Pancreas (tissue), 10 donors: ENCODE data around the gene BCL2. TPM values are rescaled to one million over a fixed set of nuclear protein-coding genes. Genes with fewer than 3 reads are reported as not detected.

Source experiments
- ATAC-seq, 4 donors: fragments of 200-7000 bp; cut with Tn5 transposase; one replicate each; pipeline versions ENCODE4 v1.8.0 to v1.9.1; 2020; ENCODE audit warnings: mild to moderate bottlenecking in 4 of 4, moderate library complexity in 4 of 4
- DNase-seq, 6 donors: peaks; one replicate each; pipeline ENCODE4 v3.0.0-alpha.2; 2020
- FAIRE-seq: peaks from 2 replicates; lab custom pipeline; 2012; peaks lifted over from hg19 to GRCh38; lab: Jason Lieb, UNC
- H3K27ac ChIP-seq, 4 donors: fragments of 200-600 bp; sonication (generic); 1 replicate in 3 of 4; 2 replicates in 1 of 4; pipeline versions ENCODE4 v1.5.0 to v1.8.0; 2020
- H3K27me3 ChIP-seq, 4 donors: fragments of 200-600 bp; one replicate each; pipeline ENCODE4 v1.8.0; 2021
- H3K36me3 ChIP-seq, 3 donors: fragments of 200-600 bp; sonication (generic) in 1 of 3; one replicate each; pipeline versions ENCODE4 v1.5.0 to v1.8.0; 2020 to 2021
- H3K4me1 ChIP-seq, 3 donors: fragments of 200-600 bp; one replicate each; pipeline ENCODE4 v1.8.0; 2021
- H3K4me3 ChIP-seq, 4 donors: fragments of 200-600 bp; sonication (generic) in 2 of 4; one replicate each; pipeline versions ENCODE4 v1.5.0 to v1.8.0; 2020 to 2021
- H3K9me3 ChIP-seq, 4 donors: fragments of 200-600 bp; one replicate each; pipeline ENCODE4 v1.8.0; 2021
- WGBS, 2 donors: extraction: QIAGEN DNeasy Blood & Tissue Kit; methylation state at CpG; one replicate each; pipeline ENCODE4 v1.1.7; 2013; 5-methylcytosine and 5-hydroxymethylcytosine counted together
- intact Hi-C, 3 donors: fragments of 100-400 bp; cut with DNase I; formaldehyde crosslinking; loops; one replicate each; pipeline versions ENCODE4 v1.11.1 to v1.14.2; 2022
- polyA plus RNA-seq, 2 donors: library from polyadenylated mRNA; stranded (reverse); fragments of 200-250 nt; gene quantifications; one replicate each; pipeline ENCODE4 v1.2.3, GENCODE V29; 2013
- total RNA-seq, 6 donors: library from RNA; stranded (reverse); fragmentation: NEBNext Ultra II Directional in 4 of 6; extraction: Animal tissue kit (Norgen Biotek cat#: 25700) in 4 of 6; gene quantifications; one replicate each; pipeline versions ENCODE4 v1.2.1 to v1.2.4, GENCODE V29; 2021 to 2023
- TF ChIP-seq, protein P1 (sequence below), 4 donors: fragments of 200-600 bp; sonication (generic) in 3 of 4; IDR thresholded peaks; one replicate each; pipeline versions ENCODE4 v1.5.0 to v1.8.0; 2021; ENCODE audit warnings: antibody characterized with exemption in 4 of 4
- donor health status: healthy with polysubstance abuse.
- donor health status: DM: no; HTN: no; CAD: no; lungs with moderate emphysema.
- donor health status: DM: no; HTN: no; CAD: no.
- donor health status: control.
- donor health status: control.
- donor health status: Bipolar disorder and iron deficiency.
- donor health status: DM: yes; HTN: yes; CAD: no.
- donor health status: DM: no; HTN: no; CAD: no.
- donor health status: DM: no; HTN: no; CAD: no.
- donor health status: DM: yes; HTN: yes; CAD: no.

Gene BCL2
- total and polyA plus RNA-seq, 8 donors, result 1.9 to 9.0 (median 4.2) TPM

DNA sequence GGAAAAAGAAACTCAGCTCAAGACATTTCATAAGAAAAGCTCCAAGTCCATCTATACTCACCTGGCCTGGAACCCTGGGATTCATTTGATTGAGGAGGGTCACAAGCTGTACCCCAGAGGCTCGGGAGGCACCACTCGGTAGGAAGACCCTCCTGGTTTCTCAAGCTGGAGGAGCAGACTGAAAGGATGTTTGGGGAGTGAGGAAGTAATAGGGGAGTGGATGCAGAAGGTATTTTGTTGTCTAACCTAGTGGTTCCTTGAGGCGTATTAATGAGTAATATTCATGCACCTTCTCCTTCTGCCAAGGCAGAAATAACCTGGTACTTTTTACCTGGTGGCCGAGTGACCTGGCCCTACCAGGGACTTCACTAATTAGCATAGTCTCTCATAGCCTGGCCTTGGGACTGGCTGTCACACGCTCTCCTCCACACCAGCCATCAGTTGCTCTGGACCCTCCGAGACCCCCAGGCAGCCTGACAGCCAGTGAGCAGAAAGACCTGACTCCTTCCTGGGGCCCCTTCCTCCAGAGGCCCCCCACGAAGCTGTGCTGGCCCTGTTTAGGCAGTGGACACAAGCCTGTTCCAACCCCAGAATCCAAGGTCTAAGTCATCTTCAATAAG lies 161.4 kb downstream of the BCL2 start:
- intact Hi-C loops, result no loop called here
- Histone ChIP-seq H3K36me3 (no peaks in the 10 kb centered on the region), H3K27ac (peak overlapping the region in 2 of 4 donors; percentile 40 to 47), H3K9me3 (no peaks in the 10 kb centered on the region), H3K4me3 (no peak overlapping the region), H3K27me3 (no peaks in the 10 kb centered on the region), H3K4me1 (peaks cover 8 to 13% (median 11%) of the 10 kb centered on the region in 3 donors)
- FAIRE-seq, result no peak
- no peak for ATAC-seq
- 64 to 68% methylated on average over 7 of the region's 7 CpGs for WGBS, 2 donors
- DNase-seq, result no peak
- TF ChIP-seq, protein P1, sequence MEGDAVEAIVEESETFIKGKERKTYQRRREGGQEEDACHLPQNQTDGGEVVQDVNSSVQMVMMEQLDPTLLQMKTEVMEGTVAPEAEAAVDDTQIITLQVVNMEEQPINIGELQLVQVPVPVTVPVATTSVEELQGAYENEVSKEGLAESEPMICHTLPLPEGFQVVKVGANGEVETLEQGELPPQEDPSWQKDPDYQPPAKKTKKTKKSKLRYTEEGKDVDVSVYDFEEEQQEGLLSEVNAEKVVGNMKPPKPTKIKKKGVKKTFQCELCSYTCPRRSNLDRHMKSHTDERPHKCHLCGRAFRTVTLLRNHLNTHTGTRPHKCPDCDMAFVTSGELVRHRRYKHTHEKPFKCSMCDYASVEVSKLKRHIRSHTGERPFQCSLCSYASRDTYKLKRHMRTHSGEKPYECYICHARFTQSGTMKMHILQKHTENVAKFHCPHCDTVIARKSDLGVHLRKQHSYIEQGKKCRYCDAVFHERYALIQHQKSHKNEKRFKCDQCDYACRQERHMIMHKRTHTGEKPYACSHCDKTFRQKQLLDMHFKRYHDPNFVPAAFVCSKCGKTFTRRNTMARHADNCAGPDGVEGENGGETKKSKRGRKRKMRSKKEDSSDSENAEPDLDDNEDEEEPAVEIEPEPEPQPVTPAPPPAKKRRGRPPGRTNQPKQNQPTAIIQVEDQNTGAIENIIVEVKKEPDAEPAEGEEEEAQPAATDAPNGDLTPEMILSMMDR (IDR thresholded peaks at IDR 0.05), result no peak

DNA sequence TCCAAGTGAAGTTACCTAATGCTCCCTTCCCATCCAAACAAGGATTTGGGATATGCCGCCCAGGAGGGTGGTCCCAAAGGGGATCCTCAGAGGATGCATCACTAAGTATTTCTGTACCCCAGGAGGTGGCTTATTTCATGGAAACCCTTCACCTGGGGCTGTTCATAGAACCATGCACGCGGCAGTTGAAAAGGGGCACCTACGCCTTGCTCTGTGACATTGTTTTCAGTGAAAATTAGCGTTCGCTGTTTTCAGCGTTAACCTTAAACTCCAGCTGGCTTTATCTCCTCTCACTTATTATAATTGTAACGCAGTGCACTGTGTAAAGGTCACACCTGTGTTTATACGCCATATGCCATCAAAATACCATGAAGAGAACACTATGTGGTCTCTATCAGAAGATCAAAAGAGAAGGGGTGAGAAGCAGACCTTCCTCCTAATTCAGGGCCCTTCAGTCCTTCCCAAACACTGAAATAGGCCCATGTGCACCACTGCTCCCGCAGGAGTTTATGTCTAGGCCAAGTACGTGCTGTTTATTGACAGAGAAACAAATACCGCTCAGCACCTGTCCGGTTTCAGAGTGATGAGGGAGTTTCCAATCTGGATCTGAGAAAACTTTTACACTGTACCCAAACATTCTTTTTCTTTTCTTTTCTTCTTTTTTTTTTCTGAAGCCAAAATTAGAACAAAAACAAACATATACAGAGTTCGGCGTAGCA lies 162.1 kb downstream of the BCL2 start:
- TF ChIP-seq, protein P1 (IDR thresholded peaks at IDR 0.05), result no peak
- no peaks in the 10 kb centered on the region for H3K36me3 ChIP-seq
- FAIRE-seq (no peak), ATAC-seq (peak in 2 of 4 donors; percentile 38 to 48), DNase-seq (no peak)
- peaks cover 8 to 13% (median 11%) of the 10 kb centered on the region in 3 donors for H3K4me1 ChIP-seq
- 40% methylated on average over 15 of the region's 15 CpGs for WGBS, 2 donors
- no peaks in the 10 kb centered on the region for H3K27me3 ChIP-seq
- peak overlapping the region in 2 of 4 donors; percentile 40 to 47 for H3K27ac ChIP-seq
- no peak overlapping the region for H3K4me3 ChIP-seq
- intact Hi-C loops, result no loop called here
- no peaks in the 10 kb centered on the region for H3K9me3 ChIP-seq

DNA sequence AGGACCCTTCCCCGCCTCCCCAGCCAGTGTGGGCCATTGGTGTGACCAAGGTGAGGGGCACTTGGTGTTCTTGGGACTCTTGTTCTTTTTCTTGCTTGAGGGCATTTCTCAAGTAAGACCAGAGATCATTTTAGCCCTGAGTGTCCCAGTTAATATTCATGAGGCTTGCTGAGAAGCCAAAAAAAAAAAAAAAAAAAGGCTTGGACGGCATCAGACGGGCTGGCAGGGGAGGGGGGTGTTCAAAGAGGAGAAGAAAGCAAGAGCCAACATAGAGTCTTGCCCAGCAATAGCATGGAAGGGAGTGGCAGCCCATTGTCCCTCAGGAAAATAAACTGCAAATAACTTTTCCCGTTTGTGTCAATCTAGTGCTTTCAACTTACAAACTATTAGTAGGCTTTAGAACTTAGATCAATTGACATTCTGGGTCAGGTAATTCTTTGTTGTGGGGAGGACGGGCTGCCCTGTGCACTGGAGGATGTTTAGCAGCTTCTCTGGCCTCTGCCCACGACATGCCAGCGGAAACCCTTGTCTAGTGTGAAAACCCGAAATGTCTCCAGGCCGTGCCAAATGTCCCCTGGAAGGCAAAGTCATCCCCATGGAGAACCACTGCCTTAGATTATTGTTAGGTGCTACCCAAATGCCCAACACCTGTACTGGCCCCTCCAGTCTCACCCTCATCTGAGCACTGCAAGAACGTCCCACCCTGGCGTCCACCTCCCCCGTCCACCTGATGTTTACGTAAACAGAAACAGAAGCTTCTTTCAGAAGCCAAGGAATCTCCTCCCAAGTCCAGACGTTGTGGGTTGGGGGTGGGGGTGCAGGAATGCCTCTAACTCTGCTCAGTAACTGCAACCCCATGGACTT lies 163.4 kb downstream of the BCL2 start:
- H3K4me3 ChIP-seq, result no peak overlapping the region
- no peaks in the 10 kb centered on the region for H3K27me3 ChIP-seq
- DNase-seq, result no peak
- FAIRE-seq, result no peak
- H3K9me3 ChIP-seq, result no peaks in the 10 kb centered on the region
- intact Hi-C loops, result no loop called here
- 78 to 84% methylated on average over 12 to 14 of the region's 14 CpGs for WGBS, 2 donors
- no peak for ATAC-seq
- TF ChIP-seq, protein P1 (IDR thresholded peaks at IDR 0.05), result no peak
- H3K27ac ChIP-seq, result peak overlapping the region in 2 of 4 donors; percentile 15 to 23
- no peaks in the 10 kb centered on the region for H3K36me3 ChIP-seq
- H3K4me1 ChIP-seq, result peaks cover 8 to 12% (median 11%) of the 10 kb centered on the region in 3 donors

DNA sequence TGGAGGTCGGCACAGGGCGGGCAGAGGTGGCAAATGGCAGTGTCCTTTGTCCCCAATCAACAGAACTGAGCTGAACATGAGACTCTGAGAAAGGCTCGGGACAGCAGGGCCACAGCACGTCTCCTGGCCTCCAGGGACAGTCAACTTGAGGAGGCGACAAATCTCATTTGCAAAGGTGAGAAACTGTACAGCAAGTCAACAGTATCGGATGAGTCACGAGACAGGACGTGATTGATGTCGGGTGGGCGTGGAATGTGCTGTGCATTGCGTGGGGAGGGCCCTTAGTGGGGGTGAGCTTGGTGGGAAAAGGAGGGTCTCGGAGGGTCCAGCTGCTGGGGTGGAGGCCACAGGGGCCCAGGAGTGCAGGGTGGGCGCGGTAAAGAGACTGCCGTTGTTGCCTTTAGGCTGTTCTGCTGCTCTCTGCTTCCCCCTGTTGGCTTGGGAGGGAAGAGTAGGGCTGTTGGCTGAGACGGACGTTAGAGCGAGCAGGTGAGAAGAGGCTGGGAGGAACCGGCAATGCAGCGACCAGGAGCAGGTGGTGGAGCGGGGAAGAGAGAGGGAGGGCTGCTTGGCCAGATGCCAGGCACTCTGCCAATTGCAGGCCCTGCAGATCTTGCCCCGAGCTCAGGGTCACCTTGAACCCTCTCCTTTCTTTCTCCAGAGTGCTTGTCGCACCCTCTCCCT lies 164.3 kb downstream of the BCL2 start:
- Histone ChIP-seq H3K27me3 (no peaks in the 10 kb centered on the region), H3K4me1 (peaks cover 8 to 11% (median 10%) of the 10 kb centered on the region in 3 donors), H3K4me3 (peak overlapping the region in 2 of 4 donors; percentile 11 to 37), H3K27ac (peak overlapping the region in 2 of 4 donors; percentile 15 to 23), H3K9me3 (no peaks in the 10 kb centered on the region), H3K36me3 (no peaks in the 10 kb centered on the region)
- WGBS, 2 donors, result 23 to 28% methylated on average over 23 of the region's 23 CpGs
- ATAC-seq (peak; percentile 83 to 94 (median 92)), FAIRE-seq (no peak), DNase-seq (peak; percentile 71 to 91 (median 80))
- TF ChIP-seq, protein P1 (IDR thresholded peaks at IDR 0.05), result peak; percentile 54 to 74 (median 66)
- intact Hi-C loops, result no loop called here
